B cell (primary cell): ENCODE data around the gene GCDH. TPM values are rescaled to one million over a fixed set of nuclear protein-coding genes. Genes with fewer than 3 reads are reported as not detected.

Experiments
- ATAC-seq: fragments of 200-7000 bp; cut with Tn5 transposase; one replicate; pipeline ENCODE4 v1.10.0; 2021; ENCODE audit warnings: low read depth, mild to moderate bottlenecking, moderate number of reproducible peaks, moderate library complexity
- CTCF ChIA-PET: fragments of 350-600 bp; sonication (Branson Sonifier 250); formaldehyde crosslinking; loops from one replicate; lab custom pipeline; 2021; ENCODE audit warnings: antibody characterized with exemption, inconsistent platforms; lab: Charles Lee
- POLR2A ChIA-PET: fragments of 350-600 bp; sonication (Branson Sonifier 250); formaldehyde crosslinking; loops from one replicate; lab custom pipeline; 2021; ENCODE audit warnings: antibody characterized with exemption; lab: Charles Lee
- DNase-seq: peaks from one replicate; pipeline ENCODE4 v3.0.0; 2013
- H2AFZ ChIP-seq: 2 replicates; pipeline ENCODE4 v1.6.1; 2012; ENCODE audit warnings: mild to moderate bottlenecking, low read depth, low read length; ENCODE audit not compliant: insufficient read depth, poor library complexity, severe bottlenecking
- H3K27ac ChIP-seq, 2 donors: 1 replicate in 1 of 2; 2 replicates in 1 of 2; pipeline ENCODE4 v1.5.1; 2012 to 2013; ENCODE audit warnings: low read length in 2 of 2, mild to moderate bottlenecking in 2 of 2, moderate library complexity in 1 of 2
- H3K27me3 ChIP-seq, 4 experiments: fragments of 200-600 bp in 1 of 4; sonication (generic) in 1 of 4; replicated peaks in 1 of 4; 1 replicate in 2 of 4; 2 replicates in 2 of 4; pipeline versions ENCODE4 v1.6.1 to v1.7.0; 2013 to 2016; ENCODE audit warnings: low read length in 3 of 4, mild to moderate bottlenecking in 2 of 4, mixed read lengths in 1 of 4, moderate library complexity in 1 of 4; ENCODE audit not compliant: insufficient read depth in 4 of 4, control insufficient read depth in 3 of 4; ENCODE audit errors: control extremely low read depth in 1 of 4
- H3K36me3 ChIP-seq, 2 experiments: replicated peaks in 1 of 2; 1 replicate in 1 of 2; 2 replicates in 1 of 2; pipeline versions ENCODE4 v1.6.1 to v1.7.1; 2013; ENCODE audit warnings: low read length in 1 of 2; ENCODE audit not compliant: insufficient read depth in 2 of 2, control insufficient read depth in 1 of 2; ENCODE audit errors: control extremely low read depth in 1 of 2, extremely low read depth in 1 of 2
- H3K4me1 ChIP-seq, 2 donors: fragments of 200-600 bp in 1 of 2; sonication (generic) in 1 of 2; 1 replicate in 1 of 2; 2 replicates in 1 of 2; pipeline versions ENCODE4 v1.5.1 to v1.6.1; 2013 to 2017; ENCODE audit warnings: low read length in 2 of 2; ENCODE audit not compliant: control insufficient read depth in 2 of 2, insufficient read depth in 2 of 2
- H3K4me2 ChIP-seq: replicated peaks from 2 replicates; pipeline ENCODE3; 2012; ENCODE audit warnings: mild to moderate bottlenecking, low read depth, low read length; ENCODE audit not compliant: poor library complexity, severe bottlenecking
- H3K4me3 ChIP-seq, 5 experiments: fragments of 200-600 bp in 1 of 5; sonication (generic) in 1 of 5; 1 replicate in 3 of 5; 2 replicates in 2 of 5; pipeline versions ENCODE4 v1.5.1 to v1.7.0; 2011 to 2016; ENCODE audit warnings: low read length in 4 of 5, mild to moderate bottlenecking in 4 of 5, low read depth in 2 of 5, control low read depth in 1 of 5, moderate library complexity in 1 of 5; ENCODE audit not compliant: insufficient read depth in 1 of 5; ENCODE audit errors: control extremely low read depth in 1 of 5, extremely low read depth in 1 of 5
- H3K79me2 ChIP-seq: fragments of 200-600 bp; sonication (generic); one replicate; pipeline ENCODE4 v1.6.0; 2016; ENCODE audit warnings: low read length; ENCODE audit not compliant: control insufficient read depth, insufficient read depth
- H3K9ac ChIP-seq: fragments of 200-600 bp; sonication (generic); 2 replicates; pipeline ENCODE4 v1.6.1; 2017; ENCODE audit warnings: mild to moderate bottlenecking, low read length, moderate library complexity
- H3K9me3 ChIP-seq, 3 donors: one replicate each; pipeline versions ENCODE4 v1.6.1 to v1.7.1; 2013; ENCODE audit warnings: low read length in 2 of 3; ENCODE audit not compliant: control insufficient read depth in 2 of 3, insufficient read depth in 1 of 3; ENCODE audit errors: control extremely low read depth in 1 of 3
- H4K20me1 ChIP-seq: 2 replicates; pipeline ENCODE4 v1.6.0; 2012; ENCODE audit warnings: mild to moderate bottlenecking, low read length; ENCODE audit not compliant: insufficient read depth, control insufficient read depth, poor library complexity, severe bottlenecking
- H3K27ac Mint-ChIP-seq: one replicate; pipeline ENCODE4 v1.8.0; 2021; ENCODE audit warnings: mixed read lengths
- H3K27me3 Mint-ChIP-seq: one replicate; pipeline ENCODE4 v1.8.0; 2021; ENCODE audit warnings: mixed read lengths
- H3K4me1 Mint-ChIP-seq: one replicate; pipeline ENCODE4 v1.8.0; 2021; ENCODE audit warnings: mixed read lengths
- H3K4me3 Mint-ChIP-seq: one replicate; pipeline ENCODE4 v1.8.0; 2021; ENCODE audit warnings: mixed read lengths
- H3K9me3 Mint-ChIP-seq: one replicate; pipeline ENCODE4 v1.8.0; 2022; ENCODE audit warnings: mixed read lengths; ENCODE audit not compliant: insufficient read depth
- EZH2 ChIP-seq: IDR thresholded peaks from 2 replicates; pipeline ENCODE4 v1.6.1; 2012; ENCODE audit warnings: borderline replicate concordance, low read depth, mild to moderate bottlenecking, moderate library complexity, low read length; ENCODE audit not compliant: insufficient read depth, poor library complexity, severe bottlenecking
- WGBS: methylation state at CpG from one replicate; pipeline ENCODE4 v1.1.5; 2013; ENCODE audit warnings: missing lambda C conversion rate; ENCODE audit not compliant: insufficient coverage; 5-methylcytosine and 5-hydroxymethylcytosine counted together
- intact Hi-C: fragments of 100-400 bp; cut with micrococcal nuclease; formaldehyde crosslinking; loops from one replicate; pipeline ENCODE4 v1.10.0; 2022
- polyA plus RNA-seq: library from polyadenylated mRNA; depleted of rRNA; stranded (reverse); fragments of >200 nt; gene quantifications from 2 replicates; pipeline ENCODE4 v1.2.3, GENCODE V29; 2012
- total RNA-seq, 2 donors: library from RNA; stranded (reverse); fragments of 120-200 nt in 1 of 2; gene quantifications; 1 replicate in 1 of 2; 2 replicates in 1 of 2; pipeline versions ENCODE4 v1.2.3 to v1.2.4, GENCODE V29; 2013 to 2022
- TF ChIP-seq, protein P1 (sequence below): fragments of 200-600 bp; IDR thresholded peaks from one replicate; pipeline ENCODE4 v1.8.0; 2022; ENCODE audit warnings: antibody characterized with exemption, mild to moderate bottlenecking

GCDH gene
- total and polyA plus RNA-seq, 2 donors (not counting 1 experiment from before 2014, with no cell fraction given) = 48.9 to 61.2 TPM

DNA sequence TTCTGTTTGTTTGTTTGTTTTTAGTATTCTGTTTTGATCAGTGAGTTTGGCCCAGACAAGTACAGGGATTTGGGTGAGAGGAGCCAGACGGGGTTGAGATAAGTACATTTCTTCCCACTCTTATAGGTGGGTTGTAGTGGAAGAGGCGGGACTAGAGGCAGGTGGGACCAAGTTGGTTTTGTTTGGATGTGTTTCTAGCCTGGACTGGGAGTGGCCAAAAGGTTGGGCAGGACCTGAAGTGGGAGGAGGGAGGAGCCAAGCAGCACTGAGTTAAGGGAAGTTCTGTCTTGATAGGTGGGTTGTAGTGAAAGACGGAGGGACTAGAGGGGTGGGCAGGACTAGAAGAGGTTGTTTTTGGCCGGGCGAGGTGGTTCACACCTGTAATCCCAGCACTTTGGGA, 18.7 kb upstream of the GCDH start:
- Mint-ChIP-seq H3K27me3 (no peaks in the 10 kb centered on the region), H3K9me3 (peaks cover 4% of the 10 kb centered on the region), H3K27ac (peak overlapping the region; percentile 5), H3K4me1 (peaks cover 2% of the 10 kb centered on the region), H3K4me3 (no peak overlapping the region)
- H4K20me1 ChIP-seq = no peaks in the 10 kb centered on the region
- no peak overlapping the region for H3K4me2 ChIP-seq
- intact Hi-C loops = no loop called here
- H3K4me1 ChIP-seq = peaks cover 0 to 7% of the 10 kb centered on the region in 2 donors
- no peaks in the 10 kb centered on the region for H3K79me2 ChIP-seq
- H3K36me3 ChIP-seq = peaks cover 0 to 18% of the 10 kb centered on the region in 2 experiments
- ChIA-PET POLR2A (no interaction called here), CTCF (interaction anchor here (0.7 kb wide), 1 partner anchor 527 kb away, joined by 3 read pairs; no protein-coding TSS in a partner anchor)
- ATAC-seq (no peak), DNase-seq (peak; percentile 31)
- H3K4me3 ChIP-seq = no peak overlapping the region
- H3K9me3 ChIP-seq = peaks cover 0 to 19% (median 0%) of the 10 kb centered on the region in 3 donors
- no peak overlapping the region for H3K9ac ChIP-seq
- no peak overlapping the region for H3K27ac ChIP-seq
- 100% methylated on average over 1 of the region's 5 CpGs for WGBS
- TF ChIP-seq, protein P1, sequence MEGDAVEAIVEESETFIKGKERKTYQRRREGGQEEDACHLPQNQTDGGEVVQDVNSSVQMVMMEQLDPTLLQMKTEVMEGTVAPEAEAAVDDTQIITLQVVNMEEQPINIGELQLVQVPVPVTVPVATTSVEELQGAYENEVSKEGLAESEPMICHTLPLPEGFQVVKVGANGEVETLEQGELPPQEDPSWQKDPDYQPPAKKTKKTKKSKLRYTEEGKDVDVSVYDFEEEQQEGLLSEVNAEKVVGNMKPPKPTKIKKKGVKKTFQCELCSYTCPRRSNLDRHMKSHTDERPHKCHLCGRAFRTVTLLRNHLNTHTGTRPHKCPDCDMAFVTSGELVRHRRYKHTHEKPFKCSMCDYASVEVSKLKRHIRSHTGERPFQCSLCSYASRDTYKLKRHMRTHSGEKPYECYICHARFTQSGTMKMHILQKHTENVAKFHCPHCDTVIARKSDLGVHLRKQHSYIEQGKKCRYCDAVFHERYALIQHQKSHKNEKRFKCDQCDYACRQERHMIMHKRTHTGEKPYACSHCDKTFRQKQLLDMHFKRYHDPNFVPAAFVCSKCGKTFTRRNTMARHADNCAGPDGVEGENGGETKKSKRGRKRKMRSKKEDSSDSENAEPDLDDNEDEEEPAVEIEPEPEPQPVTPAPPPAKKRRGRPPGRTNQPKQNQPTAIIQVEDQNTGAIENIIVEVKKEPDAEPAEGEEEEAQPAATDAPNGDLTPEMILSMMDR = no peak
- TF ChIP-seq EZH2 = no peak
- H2AFZ ChIP-seq = no peak overlapping the region
- peaks cover 0 to 2% (median 0%) of the 10 kb centered on the region in 4 experiments for H3K27me3 ChIP-seq
